Measurements from ENCODE around the gene TSPYL1.

DNA sequence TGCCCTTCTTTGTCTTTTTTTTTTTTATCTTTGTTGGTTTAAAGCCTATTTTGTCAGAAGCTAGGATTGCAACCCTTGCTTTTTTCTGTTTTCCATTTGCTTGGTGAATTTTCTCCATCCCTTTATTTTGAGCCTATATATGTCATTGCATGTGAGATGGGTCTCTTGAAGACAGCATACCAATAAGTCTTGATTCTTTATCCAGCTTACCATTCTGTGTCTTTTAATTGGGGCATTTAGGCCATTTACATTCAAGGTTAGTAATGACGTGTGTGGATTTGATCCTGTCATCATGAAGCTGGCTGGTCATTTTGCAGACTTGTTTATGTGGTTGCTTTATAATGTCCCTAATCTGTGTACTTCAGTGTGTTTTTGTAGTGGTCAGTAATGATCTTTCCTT lies 16.4 kb downstream of the TSPYL1 start:
- TF ChIP-seq, protein P1, sequence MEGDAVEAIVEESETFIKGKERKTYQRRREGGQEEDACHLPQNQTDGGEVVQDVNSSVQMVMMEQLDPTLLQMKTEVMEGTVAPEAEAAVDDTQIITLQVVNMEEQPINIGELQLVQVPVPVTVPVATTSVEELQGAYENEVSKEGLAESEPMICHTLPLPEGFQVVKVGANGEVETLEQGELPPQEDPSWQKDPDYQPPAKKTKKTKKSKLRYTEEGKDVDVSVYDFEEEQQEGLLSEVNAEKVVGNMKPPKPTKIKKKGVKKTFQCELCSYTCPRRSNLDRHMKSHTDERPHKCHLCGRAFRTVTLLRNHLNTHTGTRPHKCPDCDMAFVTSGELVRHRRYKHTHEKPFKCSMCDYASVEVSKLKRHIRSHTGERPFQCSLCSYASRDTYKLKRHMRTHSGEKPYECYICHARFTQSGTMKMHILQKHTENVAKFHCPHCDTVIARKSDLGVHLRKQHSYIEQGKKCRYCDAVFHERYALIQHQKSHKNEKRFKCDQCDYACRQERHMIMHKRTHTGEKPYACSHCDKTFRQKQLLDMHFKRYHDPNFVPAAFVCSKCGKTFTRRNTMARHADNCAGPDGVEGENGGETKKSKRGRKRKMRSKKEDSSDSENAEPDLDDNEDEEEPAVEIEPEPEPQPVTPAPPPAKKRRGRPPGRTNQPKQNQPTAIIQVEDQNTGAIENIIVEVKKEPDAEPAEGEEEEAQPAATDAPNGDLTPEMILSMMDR (IDR thresholded peaks at IDR 0.05): no peak
- no peak for TF ChIP-seq POLR2A (IDR thresholded peaks at IDR 0.05)

Measured in uterus (tissue), 2 donors.